Ectodermal cell (in vitro differentiated cells): ENCODE data around the gene B3GAT1.
A peak's percentile ranks its signal among the peaks of the same experiment; 100 is the strongest.

ENCODE experiments used
- H3K27ac ChIP-seq: 2 replicates; pipeline ENCODE4 v1.7.0; 2013; ENCODE audit warnings: mild to moderate bottlenecking, low read depth, low read length; ENCODE audit not compliant: insufficient read depth, poor library complexity, severe bottlenecking
- H3K27me3 ChIP-seq: 2 replicates; pipeline ENCODE4 v1.7.0; 2013; ENCODE audit warnings: mild to moderate bottlenecking, low read length; ENCODE audit not compliant: insufficient read depth, control insufficient read depth, poor library complexity, severe bottlenecking
- H3K36me3 ChIP-seq: one replicate; pipeline ENCODE4 v1.7.0; 2013; ENCODE audit warnings: low read length; ENCODE audit not compliant: control insufficient read depth, insufficient read depth
- H3K4me1 ChIP-seq: one replicate; pipeline ENCODE4 v1.7.0; 2013; ENCODE audit warnings: low read length; ENCODE audit not compliant: control insufficient read depth, insufficient read depth
- H3K4me3 ChIP-seq: 2 replicates; pipeline ENCODE4 v1.7.0; 2013; ENCODE audit warnings: low read depth, low read length, control low read depth; ENCODE audit not compliant: insufficient read depth
- H3K9me3 ChIP-seq: 2 replicates; pipeline ENCODE4 v1.7.0; 2013; ENCODE audit warnings: mild to moderate bottlenecking, low read length, moderate library complexity; ENCODE audit not compliant: control insufficient read depth
- WGBS, 2 experiments: methylation state at CpG; one replicate each; pipeline ENCODE4 v1.1.7; 2013; ENCODE audit warnings: missing lambda C conversion rate in 2 of 2; 5-methylcytosine and 5-hydroxymethylcytosine counted together

B3GAT1 gene

GRCh38 chr11:134425816-134426536, 13.9 kb upstream of the B3GAT1 start:
- H3K4me1 ChIP-seq = peaks cover 15% of the 10 kb centered on the region
- WGBS, 2 experiments = 84 to 85% methylated on average over 16 of the region's 16 CpGs
- no peaks in the 10 kb centered on the region for H3K9me3 ChIP-seq
- no peak overlapping the region for H3K27ac ChIP-seq
- no peak overlapping the region for H3K4me3 ChIP-seq
- H3K27me3 ChIP-seq = no peaks in the 10 kb centered on the region
- no peaks in the 10 kb centered on the region for H3K36me3 ChIP-seq

- peaks cover 15% of the 10 kb centered on the region for H3K4me1 ChIP-seq
- 65 to 68% methylated on average over 2 of the region's 2 CpGs for WGBS, 2 experiments
- no peaks in the 10 kb centered on the region for H3K9me3 ChIP-seq
- no peaks in the 10 kb centered on the region for H3K27me3 ChIP-seq
- H3K4me3 ChIP-seq = no peak overlapping the region
- H3K27ac ChIP-seq = no peak overlapping the region
- H3K36me3 ChIP-seq = no peaks in the 10 kb centered on the region
These were observed 13.4 kb upstream of the B3GAT1 start for GRCh38 chr11:134425413-134425812.

GRCh38 chr11:134423106-134423505, 11.1 kb upstream of the B3GAT1 start:
- no peak overlapping the region for H3K4me3 ChIP-seq
- H3K9me3 ChIP-seq = no peaks in the 10 kb centered on the region
- H3K36me3 ChIP-seq = no peaks in the 10 kb centered on the region
- no peaks in the 10 kb centered on the region for H3K27me3 ChIP-seq
- WGBS, 2 experiments = 93 to 94% methylated on average over 10 of the region's 10 CpGs
- no peak overlapping the region for H3K27ac ChIP-seq
- peaks cover 15% of the 10 kb centered on the region for H3K4me1 ChIP-seq

- Histone ChIP-seq H3K27ac (no peak overlapping the region), H3K36me3 (no peaks in the 10 kb centered on the region), H3K27me3 (peaks cover 12% of the 10 kb centered on the region), H3K9me3 (no peaks in the 10 kb centered on the region), H3K4me1 (peaks cover 24% of the 10 kb centered on the region), H3K4me3 (no peak overlapping the region)
- whole genome bisulfite sequencing, 2 experiments = 90% methylated on average over 14 of the region's 14 CpGs
These were observed 6.1 kb upstream of the B3GAT1 start for GRCh38 chr11:134417871-134418840.

GRCh38 chr11:134416726-134417125, 4.7 kb upstream of the B3GAT1 start:
- Histone ChIP-seq H3K36me3 (no peaks in the 10 kb centered on the region), H3K27me3 (peaks cover 20% of the 10 kb centered on the region), H3K4me1 (peaks cover 25% of the 10 kb centered on the region), H3K4me3 (no peak overlapping the region), H3K9me3 (no peaks in the 10 kb centered on the region), H3K27ac (no peak overlapping the region)
- 91 to 93% methylated on average over 10 of the region's 10 CpGs for WGBS, 2 experiments

GRCh38 chr11:134414766-134415765, 3.0 kb upstream of the B3GAT1 start:
- Histone ChIP-seq H3K36me3 (no peaks in the 10 kb centered on the region), H3K4me1 (peaks cover 35% of the 10 kb centered on the region), H3K9me3 (no peaks in the 10 kb centered on the region), H3K4me3 (no peak overlapping the region), H3K27ac (no peak overlapping the region), H3K27me3 (peaks cover 20% of the 10 kb centered on the region)
- 58 to 60% methylated on average over 17 of the region's 17 CpGs for WGBS, 2 experiments

GRCh38 chr11:134413826-134414731, 2.0 kb upstream of the B3GAT1 start:
- Histone ChIP-seq H3K27me3 (peaks cover 20% of the 10 kb centered on the region), H3K27ac (no peak overlapping the region), H3K36me3 (no peaks in the 10 kb centered on the region), H3K4me3 (peak overlapping the region; percentile 58), H3K9me3 (no peaks in the 10 kb centered on the region), H3K4me1 (peaks cover 45% of the 10 kb centered on the region)
- WGBS, 2 experiments = 33 to 34% methylated on average over 18 of the region's 18 CpGs

GRCh38 chr11:134413043-134413825, 1.2 kb upstream of the B3GAT1 start:
- Histone ChIP-seq H3K4me3 (peak overlapping the region; percentile 58), H3K27me3 (peaks cover 20% of the 10 kb centered on the region), H3K4me1 (peaks cover 46% of the 10 kb centered on the region), H3K36me3 (no peaks in the 10 kb centered on the region), H3K27ac (no peak overlapping the region), H3K9me3 (no peaks in the 10 kb centered on the region)
- 2 to 3% methylated on average over 22 of the region's 22 CpGs for WGBS, 2 experiments
